Psoas muscle (tissue), 8 donors: ENCODE measurements around the gene HTR1D. TPM values are rescaled to one million over a fixed set of nuclear protein-coding genes. Genes with fewer than 3 reads are reported as not detected.
A peak's percentile ranks its signal among the peaks of the same experiment; 100 is the strongest.

Experiments
- ATAC-seq, 4 donors: fragments of 200-7000 bp; cut with Tn5 transposase; one replicate each; pipeline ENCODE4 v1.9.1; 2020; ENCODE audit warnings: moderate library complexity in 3 of 4, mild to moderate bottlenecking in 2 of 4
- DNase-seq, 2 donors: peaks; one replicate each; pipeline ENCODE4 v3.0.0-alpha.2; 2020
- H3K27ac ChIP-seq: fragments of 200-600 bp; one replicate; pipeline ENCODE4 v1.8.0; 2022
- H3K27me3 ChIP-seq, 3 donors: fragments of 200-600 bp in 1 of 3; one replicate each; pipeline versions ENCODE4 v1.6.1 to v1.8.0; 2013 to 2022; ENCODE audit warnings: low read length in 2 of 3, mild to moderate bottlenecking in 2 of 3, moderate library complexity in 1 of 3; ENCODE audit not compliant: insufficient read depth in 3 of 3
- H3K36me3 ChIP-seq, 2 donors: fragments of 200-600 bp in 1 of 2; one replicate each; pipeline versions ENCODE4 v1.6.1 to v1.8.0; 2013 to 2022; ENCODE audit warnings: low read depth in 1 of 2, mild to moderate bottlenecking in 1 of 2, moderate library complexity in 1 of 2; ENCODE audit not compliant: insufficient read depth in 1 of 2
- H3K4me1 ChIP-seq: fragments of 200-600 bp; one replicate; pipeline ENCODE4 v1.8.0; 2022
- H3K4me3 ChIP-seq: fragments of 200-600 bp; one replicate; pipeline ENCODE4 v1.8.0; 2022; ENCODE audit warnings: mild to moderate bottlenecking
- H3K9me3 ChIP-seq: fragments of 200-600 bp; one replicate; pipeline ENCODE4 v1.8.0; 2022
- WGBS, 3 donors: extraction: QIAGEN DNeasy Blood & Tissue Kit; methylation state at CpG; one replicate each; pipeline versions ENCODE4 v1.1.6 to v1.1.7; 2013; 5-methylcytosine and 5-hydroxymethylcytosine counted together
- intact Hi-C, 2 donors: fragments of 100-400 bp; cut with DNase I; formaldehyde crosslinking; loops; one replicate each; pipeline versions ENCODE4 v1.11.0 to v1.14.2; 2022
- polyA plus RNA-seq, 3 donors: library from polyadenylated mRNA; stranded (reverse); fragments of 200-250 nt; gene quantifications; one replicate each; pipeline ENCODE4 v1.2.3, GENCODE V29; 2013
- total RNA-seq, 4 donors: library from RNA; stranded (reverse); fragmentation: NEBNext Ultra II Directional in 2 of 4; extraction: Animal tissue kit (Norgen Biotek cat#: 25700) in 2 of 4; gene quantifications; one replicate each; pipeline versions ENCODE4 v1.2.1 to v1.2.4, GENCODE V29; 2021 to 2023
- TF ChIP-seq, protein P1 (sequence below): fragments of 200-600 bp; IDR thresholded peaks from one replicate; pipeline ENCODE4 v1.8.0; 2022; ENCODE audit warnings: antibody characterized with exemption
- donor health status: healthy with polysubstance abuse.
- donor health status: DM: no; HTN: no; CAD: no; lungs with moderate emphysema.
- donor health status: Bipolar disorder and iron deficiency.
- donor health status: healthy.
- donor health status: DM: yes; HTN: yes; CAD: no.
- donor health status: DM: no; HTN: no; CAD: no.
- donor health status: DM: no; HTN: no; CAD: no.
- donor health status: DM: yes; HTN: yes; CAD: no.

Gene HTR1D
- total and polyA plus RNA-seq, 7 donors: 0.03 to 0.06 TPM; not detected in 5

DNA sequence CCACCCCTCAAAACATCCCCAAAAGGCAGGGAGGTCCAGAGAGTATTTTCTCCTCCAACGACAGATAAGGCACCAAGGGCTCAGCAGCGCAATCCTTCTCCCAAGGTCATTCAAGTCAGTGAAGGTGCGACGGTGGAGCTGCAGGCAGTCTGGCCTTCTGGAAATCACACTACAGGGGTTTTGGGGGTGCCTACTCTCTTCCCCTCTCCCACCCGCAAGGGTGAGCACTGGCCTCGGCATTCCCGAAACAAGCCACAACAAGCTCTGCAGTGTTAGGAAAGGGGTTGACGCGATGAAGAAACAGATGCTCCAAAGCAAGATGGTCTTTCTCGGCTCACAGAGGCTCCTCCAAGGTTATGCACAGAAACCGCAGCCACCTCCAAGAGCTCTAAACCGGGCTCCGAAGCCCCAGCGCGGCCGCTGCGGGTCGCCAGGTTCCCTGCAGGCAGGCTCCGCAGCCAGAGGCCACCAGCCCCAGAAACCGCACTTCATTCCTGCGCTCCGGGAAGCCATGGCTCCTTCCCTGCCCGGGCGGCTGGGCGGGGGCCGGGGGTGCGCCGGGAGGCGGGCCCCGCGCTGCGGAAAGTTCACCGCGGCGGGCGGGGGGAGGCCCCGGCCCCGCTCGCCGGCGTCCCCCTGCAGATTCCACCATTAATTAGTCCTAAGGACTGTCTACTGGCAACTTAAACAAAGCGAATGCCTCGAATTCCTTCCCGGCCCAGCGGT is 49.8 kb downstream of the HTR1D start:
- Histone ChIP-seq H3K36me3 (no peaks in the 10 kb centered on the region), H3K9me3 (no peaks in the 10 kb centered on the region), H3K27me3 (no peaks in the 10 kb centered on the region), H3K4me3 (peak overlapping the region; percentile 92), H3K4me1 (peaks cover 11% of the 10 kb centered on the region), H3K27ac (peak overlapping the region; percentile 80)
- DNase-seq (peak; percentile 41 to 64), ATAC-seq (peak; percentile 25 to 49 (median 28))
- 1 to 2% (median 1%) methylated on average over 27 to 45 of the region's 45 CpGs for WGBS, 3 donors
- TF ChIP-seq, protein P1, sequence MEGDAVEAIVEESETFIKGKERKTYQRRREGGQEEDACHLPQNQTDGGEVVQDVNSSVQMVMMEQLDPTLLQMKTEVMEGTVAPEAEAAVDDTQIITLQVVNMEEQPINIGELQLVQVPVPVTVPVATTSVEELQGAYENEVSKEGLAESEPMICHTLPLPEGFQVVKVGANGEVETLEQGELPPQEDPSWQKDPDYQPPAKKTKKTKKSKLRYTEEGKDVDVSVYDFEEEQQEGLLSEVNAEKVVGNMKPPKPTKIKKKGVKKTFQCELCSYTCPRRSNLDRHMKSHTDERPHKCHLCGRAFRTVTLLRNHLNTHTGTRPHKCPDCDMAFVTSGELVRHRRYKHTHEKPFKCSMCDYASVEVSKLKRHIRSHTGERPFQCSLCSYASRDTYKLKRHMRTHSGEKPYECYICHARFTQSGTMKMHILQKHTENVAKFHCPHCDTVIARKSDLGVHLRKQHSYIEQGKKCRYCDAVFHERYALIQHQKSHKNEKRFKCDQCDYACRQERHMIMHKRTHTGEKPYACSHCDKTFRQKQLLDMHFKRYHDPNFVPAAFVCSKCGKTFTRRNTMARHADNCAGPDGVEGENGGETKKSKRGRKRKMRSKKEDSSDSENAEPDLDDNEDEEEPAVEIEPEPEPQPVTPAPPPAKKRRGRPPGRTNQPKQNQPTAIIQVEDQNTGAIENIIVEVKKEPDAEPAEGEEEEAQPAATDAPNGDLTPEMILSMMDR: no peak
- intact Hi-C loops: no loop called here

DNA sequence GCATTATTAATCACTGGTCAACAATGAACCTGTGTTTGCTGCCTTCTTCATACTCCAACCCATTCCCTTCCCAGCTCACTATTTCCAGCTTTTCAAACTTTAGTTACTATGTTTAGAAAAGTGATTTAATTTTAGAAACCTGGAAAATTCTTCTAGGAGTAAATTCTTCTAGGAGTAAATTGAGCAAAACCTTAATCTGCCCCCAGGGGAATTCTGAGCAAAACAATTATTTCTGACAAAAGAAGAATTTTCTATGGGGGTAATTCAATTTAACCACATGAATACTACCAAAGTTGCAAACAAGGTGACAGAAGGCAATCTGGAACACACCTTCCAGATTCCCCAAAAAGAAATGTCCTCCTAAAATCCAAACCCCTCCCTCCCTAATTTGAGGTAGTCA is 50.4 kb downstream of the HTR1D start:
- peaks cover 11% of the 10 kb centered on the region for H3K4me1 ChIP-seq
- DNase-seq: no peak

DNA sequence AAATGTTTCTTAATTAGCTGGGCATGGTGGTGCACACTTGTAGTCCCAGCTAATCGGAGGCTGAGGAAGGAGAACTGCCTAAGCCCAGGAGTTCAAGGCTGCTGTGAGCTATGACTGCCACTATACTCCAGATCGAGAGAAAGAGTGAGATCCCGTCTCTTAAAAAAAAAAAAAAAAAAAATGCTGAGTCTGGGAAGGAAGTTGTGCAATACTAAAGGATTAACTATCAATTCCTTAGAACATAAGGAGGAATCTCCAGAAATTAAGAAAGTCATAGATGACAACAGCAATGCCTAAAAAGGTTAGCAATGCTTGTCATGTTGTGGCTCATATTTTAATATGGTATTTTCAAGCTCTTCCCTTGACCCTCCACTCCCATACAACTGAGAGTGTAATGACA is 53.9 kb downstream of the HTR1D start:
- Histone ChIP-seq H3K9me3 (no peaks in the 10 kb centered on the region), H3K4me1 (peaks cover 12% of the 10 kb centered on the region), H3K27ac (no peak overlapping the region), H3K27me3 (no peaks in the 10 kb centered on the region), H3K4me3 (no peak overlapping the region), H3K36me3 (no peaks in the 10 kb centered on the region)
- ATAC-seq (no peak), DNase-seq (no peak)
- intact Hi-C loops: no loop called here
- TF ChIP-seq, protein P1: no peak
- WGBS, 3 donors: 78 to 84% (median 78%) methylated on average over 3 of the region's 3 CpGs

More for the DNA sequence above, 50.4 kb downstream of the HTR1D start:
- intact Hi-C loops: no loop called here
- Histone ChIP-seq H3K4me3 (peak overlapping the region; percentile 92), H3K36me3 (no peaks in the 10 kb centered on the region), H3K9me3 (no peaks in the 10 kb centered on the region), H3K27me3 (no peaks in the 10 kb centered on the region), H3K27ac (peak overlapping the region; percentile 80)
- TF ChIP-seq, protein P1: no peak
- no peak for ATAC-seq

DNA sequence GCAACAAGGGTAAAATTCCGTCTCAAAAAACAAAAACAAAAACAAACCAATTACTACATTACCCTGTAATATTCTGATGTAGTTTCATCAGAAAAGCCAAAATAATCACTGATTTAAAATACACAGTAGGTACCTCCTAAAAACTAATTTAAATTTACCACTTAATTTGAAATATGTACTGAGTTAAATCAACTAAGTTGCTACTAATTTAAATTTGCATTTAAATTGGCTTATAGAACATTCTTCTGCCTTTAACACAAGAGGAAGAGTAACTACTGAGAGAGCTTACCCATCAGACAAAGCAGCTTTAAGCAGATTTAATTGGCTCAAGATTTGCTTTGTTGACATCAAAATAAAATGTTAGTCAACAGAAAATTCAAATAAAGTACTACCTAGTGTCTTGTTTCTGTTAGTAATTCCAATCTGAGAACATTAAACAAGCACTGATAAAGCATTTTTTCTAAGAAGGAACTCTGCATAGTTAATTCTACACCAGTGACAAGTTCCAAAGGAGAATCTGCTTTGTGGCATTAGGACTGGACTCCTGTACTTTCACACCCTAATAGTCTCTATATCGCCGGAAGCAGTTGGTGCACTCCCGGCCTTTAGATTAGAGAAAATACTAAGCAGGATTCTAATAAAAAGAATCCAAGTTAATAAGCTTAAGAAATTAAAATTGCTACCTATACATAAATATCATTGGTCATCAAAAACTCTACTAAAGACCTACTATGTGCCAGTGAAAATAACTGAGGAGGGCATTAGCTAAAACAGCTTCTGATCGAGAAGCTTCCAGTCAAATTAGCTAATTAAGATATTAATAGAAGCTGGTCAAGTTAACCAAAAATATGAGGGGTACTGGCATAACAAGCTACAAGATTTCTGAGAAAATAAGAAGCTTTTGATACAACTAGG is 57.1 kb downstream of the HTR1D start:
- Histone ChIP-seq H3K9me3 (no peaks in the 10 kb centered on the region), H3K4me1 (peaks cover 4% of the 10 kb centered on the region), H3K4me3 (no peak overlapping the region), H3K27ac (no peak overlapping the region), H3K27me3 (no peaks in the 10 kb centered on the region), H3K36me3 (no peaks in the 10 kb centered on the region)
- TF ChIP-seq, protein P1: no peak
- DNase-seq: no peak
- ATAC-seq: no peak
- intact Hi-C loops: no loop called here
- WGBS, 3 donors: 83 to 86% (median 84%) methylated on average over 5 of the region's 5 CpGs
